Activated T-cell treated with anti-CD3 and anti-CD28 coated beads, Interleukin-2, amount 50 U/mL, for 4 hours (primary cell): Measurements from ENCODE around the gene PAIP1. TPM values are rescaled to one million over a fixed set of nuclear protein-coding genes. Genes with fewer than 3 reads are reported as not detected.
"Not testable (repeated sequence)": the region's sequence is repeated elsewhere in the genome, so short reads cannot be mapped to it uniquely, and the experiment has no call there.

Experiments
- ATAC-seq, 2 donors: fragments of 200-7000 bp; cut with Tn5 transposase; one replicate each; pipeline ENCODE4 v1.10.0; 2021
- DNase-seq: peaks from one replicate; pipeline ENCODE4 v3.0.0-alpha.2; 2020
- H3K27me3 Mint-ChIP-seq: one replicate; pipeline ENCODE4 v1.8.0; 2021; ENCODE audit warnings: low read depth, mixed read lengths
- H3K36me3 Mint-ChIP-seq: one replicate; pipeline ENCODE4 v1.8.0; 2022; ENCODE audit warnings: mixed read lengths; ENCODE audit not compliant: insufficient read depth
- H3K4me1 Mint-ChIP-seq: one replicate; pipeline ENCODE4 v1.8.0; 2021; ENCODE audit warnings: low read depth, mixed read lengths
- H3K4me3 Mint-ChIP-seq: one replicate; pipeline ENCODE4 v1.8.0; 2021; ENCODE audit warnings: mild to moderate bottlenecking, moderate library complexity, mixed read lengths
- H3K9me3 Mint-ChIP-seq: one replicate; pipeline ENCODE4 v1.8.0; 2021; ENCODE audit warnings: mixed read lengths
- total RNA-seq, 3 donors: library from RNA; stranded (reverse); gene quantifications; one replicate each; pipeline ENCODE4 v1.2.1, GENCODE V29; 2021

Gene PAIP1
- total RNA-seq, 3 donors from 2014 or later: 64.8 to 69.5 (median 66.7) TPM

- Mint-ChIP-seq H3K27me3 (no peaks in the 10 kb centered on the region), H3K9me3 (no peaks in the 10 kb centered on the region), H3K4me1 (peaks cover 34% of the 10 kb centered on the region), H3K36me3 (no peaks in the 10 kb centered on the region), H3K4me3 (peak overlapping the region; percentile 95)
- no peak for DNase-seq
- no peak for ATAC-seq
Observed at GRCh38 chr5:43515678-43516048, 41.2 kb downstream of the PAIP1 start.

- peak; percentile 95 to 96 for ATAC-seq
Observed at GRCh38 chr5:43514816-43515677, 41.8 kb downstream of the PAIP1 start, which contains the start of gene C5orf34. Gene C5orf34 (minus strand): TSS chr5:43515148. CDS start chr5:43509339, 5,809 bp downstream.

GRCh38 chr5:43514471-43514815 lies 42.4 kb downstream of the PAIP1 start:
- H3K4me1 Mint-ChIP-seq: peaks cover 34% of the 10 kb centered on the region
- no peaks in the 10 kb centered on the region for H3K9me3 Mint-ChIP-seq
- peak; percentile 15 for DNase-seq

More at GRCh38 chr5:43514816-43515677, 41.8 kb downstream of the PAIP1 start, which contains the start of gene C5orf34:
- DNase-seq: peak; percentile 95
- no peaks in the 10 kb centered on the region for H3K9me3 Mint-ChIP-seq
- no peaks in the 10 kb centered on the region for H3K27me3 Mint-ChIP-seq
- peak within 1 kb of the TSS; percentile 95 for H3K4me3 Mint-ChIP-seq
- peaks cover 34% of the 10 kb centered on the region for H3K4me1 Mint-ChIP-seq
- H3K36me3 Mint-ChIP-seq: no peaks in the 10 kb centered on the region

GRCh38 chr5:43514025-43514424 lies 42.9 kb downstream of the PAIP1 start:
- Mint-ChIP-seq H3K4me3 (peak overlapping the region; percentile 95), H3K9me3 (no peaks in the 10 kb centered on the region), H3K4me1 (peaks cover 34% of the 10 kb centered on the region), H3K27me3 (no peaks in the 10 kb centered on the region), H3K36me3 (no peaks in the 10 kb centered on the region)
- ATAC-seq: no peak
- DNase-seq: no peak

More at GRCh38 chr5:43514471-43514815, 42.4 kb downstream of the PAIP1 start:
- Mint-ChIP-seq H3K4me3 (peak overlapping the region; percentile 95), H3K27me3 (no peaks in the 10 kb centered on the region), H3K36me3 (no peaks in the 10 kb centered on the region)
- ATAC-seq: peak; percentile 76 to 85

- H3K4me1 Mint-ChIP-seq: peaks cover 31% of the 10 kb centered on the region
- ATAC-seq, H3K36me3 Mint-ChIP-seq, H3K9me3 Mint-ChIP-seq, H3K4me3 Mint-ChIP-seq, DNase-seq, H3K27me3 Mint-ChIP-seq: not testable (repeated sequence)
Observed at GRCh38 chr5:43511062-43511461, 45.8 kb downstream of the PAIP1 start.

- Mint-ChIP-seq H3K9me3 (no peaks in the 10 kb centered on the region), H3K27me3 (no peaks in the 10 kb centered on the region), H3K36me3 (peaks cover 10% of the 10 kb centered on the region), H3K4me3 (no peak overlapping the region), H3K4me1 (no peaks in the 10 kb centered on the region)
- DNase-seq: no peak
- no peak for ATAC-seq
Observed at GRCh38 chr5:43498581-43498980, 58.3 kb downstream of the PAIP1 start.

- Mint-ChIP-seq H3K36me3 (peaks cover 8% of the 10 kb centered on the region), H3K27me3 (no peaks in the 10 kb centered on the region), H3K9me3 (no peaks in the 10 kb centered on the region), H3K4me3 (no peak overlapping the region), H3K4me1 (no peaks in the 10 kb centered on the region)
- DNase-seq: no peak
- ATAC-seq: no peak
Observed at GRCh38 chr5:43497311-43498104, 59.4 kb downstream of the PAIP1 start.

GRCh38 chr5:43491326-43491725 lies 65.6 kb downstream of the PAIP1 start:
- ATAC-seq (no peak), DNase-seq (no peak)
- Mint-ChIP-seq H3K27me3 (no peaks in the 10 kb centered on the region), H3K36me3 (peaks cover 6% of the 10 kb centered on the region), H3K4me1 (peaks cover under 1% of the 10 kb centered on the region), H3K9me3 (no peaks in the 10 kb centered on the region), H3K4me3 (no peak overlapping the region)

GRCh38 chr5:43486353-43486752 lies 70.5 kb downstream of the PAIP1 start:
- DNase-seq (no peak), ATAC-seq (no peak)
- peaks cover 37% of the 10 kb centered on the region for H3K4me1 Mint-ChIP-seq
- no peaks in the 10 kb centered on the region for H3K9me3 Mint-ChIP-seq
- peaks cover 6% of the 10 kb centered on the region for H3K36me3 Mint-ChIP-seq
- no peak overlapping the region for H3K4me3 Mint-ChIP-seq
- no peaks in the 10 kb centered on the region for H3K27me3 Mint-ChIP-seq

- Mint-ChIP-seq H3K27me3 (no peaks in the 10 kb centered on the region), H3K9me3 (no peaks in the 10 kb centered on the region), H3K4me3 (peak overlapping the region; percentile 45), H3K36me3 (peaks cover 6% of the 10 kb centered on the region), H3K4me1 (peaks cover 40% of the 10 kb centered on the region)
- no peak for DNase-seq
- ATAC-seq: no peak
Observed at GRCh38 chr5:43485406-43485805, 71.5 kb downstream of the PAIP1 start.

GRCh38 chr5:43484106-43484849 lies 72.6 kb downstream of the PAIP1 start:
- H3K4me3 Mint-ChIP-seq: peak overlapping the region; percentile 97
- H3K27me3 Mint-ChIP-seq: no peaks in the 10 kb centered on the region
- peaks cover under 1% of the 10 kb centered on the region for H3K36me3 Mint-ChIP-seq
- ATAC-seq (peak; percentile 75 to 76), DNase-seq (peak; percentile 81)
- peaks cover 43% of the 10 kb centered on the region for H3K4me1 Mint-ChIP-seq
- H3K9me3 Mint-ChIP-seq: no peaks in the 10 kb centered on the region

- no peaks in the 10 kb centered on the region for H3K9me3 Mint-ChIP-seq
- peaks cover 43% of the 10 kb centered on the region for H3K4me1 Mint-ChIP-seq
- H3K36me3 Mint-ChIP-seq: no peaks in the 10 kb centered on the region
- H3K4me3 Mint-ChIP-seq: peak within 1 kb of the TSS; percentile 97
- H3K27me3 Mint-ChIP-seq: no peaks in the 10 kb centered on the region
- peak; percentile 90 to 91 for ATAC-seq
- DNase-seq: peak; percentile 82
Observed at GRCh38 chr5:43483298-43484105, 73.4 kb downstream of the PAIP1 start, which contains the start of gene TMEM267. Gene TMEM267 (minus strand): TSS chr5:43483865. CDS start chr5:43453969, 29,896 bp downstream.

- Mint-ChIP-seq H3K36me3 (peaks cover 2% of the 10 kb centered on the region), H3K4me1 (peaks cover 44% of the 10 kb centered on the region), H3K4me3 (peak overlapping the region; percentile 97), H3K27me3 (no peaks in the 10 kb centered on the region), H3K9me3 (no peaks in the 10 kb centered on the region)
- no peak for ATAC-seq
- DNase-seq: no peak
Observed at GRCh38 chr5:43482490-43483297, 74.2 kb downstream of the PAIP1 start.
